Fibroblast of the aortic adventitia (primary cell): ENCODE measurements around the gene TRIM32. TPM values are rescaled to one million over a fixed set of nuclear protein-coding genes. Genes with fewer than 3 reads are reported as not detected.
A peak's percentile ranks its signal among the peaks of the same experiment; 100 is the strongest.

Experiments used
- DNase-seq: peaks from one replicate; pipeline ENCODE4 v3.0.0-alpha.2; 2010; ENCODE audit warnings: low read depth
- H3K4me3 ChIP-seq: 2 replicates; pipeline ENCODE4 v1.5.1; 2011; ENCODE audit warnings: low read depth, mild to moderate bottlenecking, control low read depth, low read length, moderate library complexity
- CTCF ChIP-seq: IDR thresholded peaks from 2 replicates; pipeline ENCODE4 v1.5.1; 2011; ENCODE audit warnings: mild to moderate bottlenecking, low read length, control low read depth, inconsistent platforms; ENCODE audit not compliant: insufficient read depth
- total RNA-seq: library from RNA; depleted of rRNA; stranded (reverse); fragments of >200 nt; gene quantifications from 2 replicates; pipeline ENCODE4 v1.2.3, GENCODE V29; 2012; ENCODE audit warnings: low replicate concordance

TRIM32 gene
- total RNA-seq, 1 donor, result 31.5 TPM

GRCh38 chr9:116695438-116695837 lies 8.3 kb downstream of the TRIM32 start:
- H3K4me3 ChIP-seq, result no peak overlapping the region
- DNase-seq, result no peak
- TF ChIP-seq CTCF, result no peak

DNA sequence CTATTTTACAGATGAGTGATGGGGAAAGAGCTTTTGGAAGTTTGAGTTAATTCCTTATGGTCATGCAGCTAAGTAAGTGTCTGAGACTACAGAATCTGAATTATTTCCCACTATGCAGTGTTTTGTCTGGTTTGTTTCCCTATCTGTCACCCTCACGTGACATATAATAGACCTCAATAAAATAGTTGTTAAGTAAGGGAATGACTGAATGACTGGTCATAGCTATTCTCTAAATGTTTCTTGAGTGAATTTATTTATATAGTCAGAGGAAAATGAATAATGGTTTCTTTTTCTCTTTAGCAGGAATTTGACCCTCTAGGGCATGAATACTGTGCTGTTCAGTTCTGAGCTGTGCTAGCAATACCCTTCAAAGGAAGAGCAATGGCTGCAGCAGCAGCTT lies 10.3 kb downstream of the TRIM32 start:
- no peak overlapping the region for H3K4me3 ChIP-seq
- peak; percentile 17 for DNase-seq
- no peak for TF ChIP-seq CTCF

GRCh38 chr9:116697887-116698286 lies 10.8 kb downstream of the TRIM32 start:
- no peak overlapping the region for H3K4me3 ChIP-seq
- no peak for DNase-seq
- TF ChIP-seq CTCF, result no peak

DNA sequence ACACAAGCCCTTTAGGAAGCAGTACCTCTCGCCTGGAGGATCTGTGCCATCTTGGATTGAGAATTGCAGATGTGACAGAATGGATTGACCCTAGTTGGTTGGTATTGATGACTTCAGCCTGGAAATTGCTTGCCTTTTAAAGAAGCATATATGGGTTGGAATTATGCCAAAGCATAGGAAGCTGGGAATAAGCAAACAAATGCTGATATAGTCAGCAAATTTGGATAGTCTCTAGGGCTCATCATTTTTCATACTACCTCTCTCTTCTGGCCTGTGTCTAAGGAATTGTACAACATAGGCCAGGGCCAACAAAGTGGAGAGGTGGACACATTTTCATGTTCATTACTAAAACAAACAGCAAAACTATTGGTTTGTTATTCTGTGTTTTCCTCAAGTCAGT lies 13.2 kb downstream of the TRIM32 start:
- no peak for TF ChIP-seq CTCF
- H3K4me3 ChIP-seq, result no peak overlapping the region
- DNase-seq, result no peak

DNA sequence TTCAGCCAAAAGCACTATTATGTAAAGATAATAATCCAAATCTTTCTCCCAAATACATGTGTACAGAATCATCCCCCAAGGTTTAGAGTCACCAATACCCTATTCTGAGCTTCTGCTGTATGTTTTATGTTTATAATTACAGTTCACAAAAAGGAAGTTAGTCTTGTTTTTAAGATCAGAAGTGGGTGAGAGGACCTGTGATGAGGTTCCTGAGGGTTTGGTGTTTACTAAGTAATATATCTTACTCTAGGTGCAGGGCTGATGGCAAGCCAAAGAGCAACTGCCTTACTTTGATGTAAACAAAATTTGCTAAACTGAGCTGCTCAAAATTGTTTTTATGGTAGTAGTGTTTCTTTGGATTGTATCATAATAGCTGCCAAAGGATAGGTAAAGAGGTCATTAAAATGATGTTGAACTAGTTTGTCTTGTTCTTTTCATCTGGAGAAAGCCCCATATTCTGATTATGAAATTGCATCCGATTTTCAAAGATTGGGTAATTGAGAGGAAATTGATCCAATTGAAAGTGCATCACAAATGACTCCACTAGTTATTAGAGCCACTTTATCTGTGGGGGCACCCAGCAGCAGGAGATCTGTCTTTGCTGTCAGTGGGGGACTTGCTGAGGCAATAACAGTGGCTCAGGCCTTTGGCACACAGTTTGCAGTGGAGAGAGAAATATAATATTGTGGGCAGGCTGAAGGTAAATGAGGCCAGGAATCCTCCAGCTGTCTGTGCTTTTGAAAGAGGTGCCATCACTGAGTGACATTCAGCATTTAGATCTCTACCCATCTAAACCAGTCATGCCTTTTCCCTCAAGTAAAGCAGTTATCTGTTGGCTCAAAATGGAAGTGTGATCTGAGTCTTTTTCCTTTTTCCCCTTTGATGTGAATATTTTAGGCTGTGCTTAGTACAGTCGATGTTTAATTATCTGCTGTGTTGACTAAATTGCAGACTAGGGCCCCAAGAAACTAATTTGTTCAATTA lies 14.1 kb downstream of the TRIM32 start:
- TF ChIP-seq CTCF, result no peak
- DNase-seq, result no peak
- H3K4me3 ChIP-seq, result no peak overlapping the region

- no peak overlapping the region for H3K4me3 ChIP-seq
- TF ChIP-seq CTCF, result no peak
- no peak for DNase-seq
These were observed 15.0 kb downstream of the TRIM32 start for GRCh38 chr9:116701940-116702642.
